Right lobe of liver (tissue), 6 donors: ENCODE measurements around the gene FER. TPM values are rescaled to one million over a fixed set of nuclear protein-coding genes. Genes with fewer than 3 reads are reported as not detected.

Experiments used
- ATAC-seq, 4 donors: fragments of 200-7000 bp; cut with Tn5 transposase; one replicate each; pipeline ENCODE4 v1.9.1; 2020; ENCODE audit warnings: mild to moderate bottlenecking in 4 of 4, moderate library complexity in 4 of 4
- DNase-seq, 3 donors: peaks; one replicate each; pipeline ENCODE4 v3.0.0-alpha.2; 2020
- H3K27ac ChIP-seq, 3 donors: fragments of 200-600 bp; one replicate each; pipeline ENCODE4 v1.8.0; 2022
- H3K27me3 ChIP-seq, 2 donors: fragments of 200-600 bp; one replicate each; pipeline ENCODE4 v1.8.0; 2022
- H3K36me3 ChIP-seq, 4 donors: fragments of 200-600 bp; sonication (generic) in 1 of 4; one replicate each; pipeline versions ENCODE4 v1.5.1 to v1.8.0; 2017 to 2022; ENCODE audit warnings: control low read depth in 1 of 4
- H3K4me1 ChIP-seq, 4 donors: fragments of 200-600 bp; sonication (generic) in 1 of 4; one replicate each; pipeline versions ENCODE4 v1.5.1 to v1.8.0; 2017 to 2022; ENCODE audit warnings: control low read depth in 1 of 4
- H3K4me3 ChIP-seq, 3 donors: fragments of 200-600 bp; one replicate each; pipeline ENCODE4 v1.8.0; 2022
- H3K9me3 ChIP-seq, 4 donors: fragments of 200-600 bp; sonication (generic) in 1 of 4; one replicate each; pipeline versions ENCODE4 v1.5.1 to v1.8.0; 2017 to 2022; ENCODE audit warnings: control low read depth in 1 of 4
- POLR2A ChIP-seq: fragments of 450-650 bp; IDR thresholded peaks from one replicate; pipeline ENCODE4 v1.6.1; 2017; ENCODE audit warnings: antibody characterized with exemption, mild to moderate bottlenecking
- WGBS: methylation state at CpG from one replicate; pipeline ENCODE4 v1.1.6; 2018; ENCODE audit warnings: low coverage, low lambda C conversion rate; ENCODE audit not compliant: insufficient coverage; ENCODE audit errors: missing lambda C conversion rate; 5-methylcytosine and 5-hydroxymethylcytosine counted together
- intact Hi-C, 2 donors: fragments of 100-400 bp; cut with DNase I; formaldehyde crosslinking; loops; one replicate each; pipeline versions ENCODE4 v1.11.2 to v1.14.1; 2022
- total RNA-seq, 6 experiments: library from RNA; depleted of rRNA in 2 of 6; stranded (reverse); fragments of >200 nt in 2 of 6; fragmentation: NEBNext Ultra II Directional in 3 of 6; extraction: Animal tissue kit (Norgen Biotek cat#: 25700) in 3 of 6; gene quantifications; one replicate each; pipeline versions ENCODE4 v1.1.0 to v1.2.4, GENCODE V29; 2016 to 2023
- TF ChIP-seq, protein P1 (sequence below), 4 donors: fragments of 200-600 bp in 3 of 4; fragments of 450-650 bp in 1 of 4; IDR thresholded peaks; one replicate each; pipeline versions ENCODE4 v1.5.1 to v1.8.0; 2016 to 2022; ENCODE audit warnings: antibody characterized with exemption in 4 of 4, mild to moderate bottlenecking in 2 of 4
- donor health status: DM: no; HTN: yes; CAD: no.
- donor health status: DM: no; HTN: no; CAD: no.
- donor health status: DM: no; HTN: no; CAD: no.
- donor health status: DM: no; HTN: yes; CAD: no.
- donor health status: DM: no; HTN: yes; CAD: no.

Gene FER
- total RNA-seq, 6 experiments from 2014 or later = 2.6 to 10.9 (median 5.0) TPM

DNA sequence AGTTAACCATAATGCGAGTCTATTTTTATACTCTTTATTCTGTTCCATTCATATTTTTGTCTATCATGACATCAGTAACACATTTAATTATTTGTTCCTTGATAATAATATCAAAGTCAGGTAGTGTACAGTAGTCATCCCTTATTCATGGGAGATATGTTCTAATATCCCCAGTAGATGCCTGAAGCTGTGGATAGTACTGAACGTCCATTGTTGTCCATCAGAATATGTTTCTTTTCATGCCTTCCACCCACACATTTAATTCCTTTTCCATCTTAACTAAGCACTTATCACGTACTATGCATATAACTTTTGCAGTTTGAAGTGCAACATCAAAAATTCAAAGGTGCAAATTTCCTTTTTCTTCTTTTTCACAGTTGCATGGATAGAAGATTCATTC is 53.6 kb downstream of the FER start:
- peaks cover 0 to 3% (median 0%) of the 10 kb centered on the region in 4 donors for H3K9me3 ChIP-seq
- H3K4me3 ChIP-seq = no peak overlapping the region
- H3K4me1 ChIP-seq = no peaks in the 10 kb centered on the region
- H3K36me3 ChIP-seq = no peaks in the 10 kb centered on the region
- 86% methylated on average over 3 of the region's 3 CpGs for WGBS
- TF ChIP-seq, protein P1, sequence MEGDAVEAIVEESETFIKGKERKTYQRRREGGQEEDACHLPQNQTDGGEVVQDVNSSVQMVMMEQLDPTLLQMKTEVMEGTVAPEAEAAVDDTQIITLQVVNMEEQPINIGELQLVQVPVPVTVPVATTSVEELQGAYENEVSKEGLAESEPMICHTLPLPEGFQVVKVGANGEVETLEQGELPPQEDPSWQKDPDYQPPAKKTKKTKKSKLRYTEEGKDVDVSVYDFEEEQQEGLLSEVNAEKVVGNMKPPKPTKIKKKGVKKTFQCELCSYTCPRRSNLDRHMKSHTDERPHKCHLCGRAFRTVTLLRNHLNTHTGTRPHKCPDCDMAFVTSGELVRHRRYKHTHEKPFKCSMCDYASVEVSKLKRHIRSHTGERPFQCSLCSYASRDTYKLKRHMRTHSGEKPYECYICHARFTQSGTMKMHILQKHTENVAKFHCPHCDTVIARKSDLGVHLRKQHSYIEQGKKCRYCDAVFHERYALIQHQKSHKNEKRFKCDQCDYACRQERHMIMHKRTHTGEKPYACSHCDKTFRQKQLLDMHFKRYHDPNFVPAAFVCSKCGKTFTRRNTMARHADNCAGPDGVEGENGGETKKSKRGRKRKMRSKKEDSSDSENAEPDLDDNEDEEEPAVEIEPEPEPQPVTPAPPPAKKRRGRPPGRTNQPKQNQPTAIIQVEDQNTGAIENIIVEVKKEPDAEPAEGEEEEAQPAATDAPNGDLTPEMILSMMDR (IDR thresholded peaks at IDR 0.05) = no peak
- no peak for TF ChIP-seq POLR2A
- no peak overlapping the region for H3K27ac ChIP-seq
- DNase-seq (no peak), ATAC-seq (no peak)
- intact Hi-C loops = no loop called here
- no peaks in the 10 kb centered on the region for H3K27me3 ChIP-seq

DNA sequence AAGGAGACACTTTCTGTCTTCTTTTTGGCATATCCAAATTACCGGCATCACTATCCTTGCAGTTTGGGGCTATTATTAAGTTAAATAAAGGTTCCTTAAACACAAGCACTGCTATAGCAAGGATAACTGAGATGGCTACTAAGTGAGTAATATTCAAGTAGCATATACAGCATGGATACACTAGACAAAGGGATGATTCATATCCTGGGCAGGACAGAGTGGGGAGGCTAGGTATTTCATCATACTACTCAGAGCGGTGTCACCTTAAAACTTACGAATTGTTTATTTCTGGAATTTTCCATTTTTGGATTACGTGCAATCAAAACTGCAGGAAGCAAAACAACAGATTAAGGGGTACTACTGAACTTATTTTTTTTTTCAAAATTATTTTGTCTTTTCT is 54.1 kb downstream of the FER start:
- H3K27ac ChIP-seq = no peak overlapping the region
- no peak for TF ChIP-seq POLR2A
- TF ChIP-seq, protein P1 (IDR thresholded peaks at IDR 0.05) = no peak
- no peaks in the 10 kb centered on the region for H3K4me1 ChIP-seq
- DNase-seq = no peak
- no peak overlapping the region for H3K4me3 ChIP-seq
- ATAC-seq = peak in 1 of 4 donors; percentile 56
- no peaks in the 10 kb centered on the region for H3K27me3 ChIP-seq
- intact Hi-C loops = no loop called here
- WGBS = 71% methylated on average over 4 of the region's 4 CpGs
- peaks cover 0 to 3% (median 0%) of the 10 kb centered on the region in 4 donors for H3K9me3 ChIP-seq
- no peaks in the 10 kb centered on the region for H3K36me3 ChIP-seq

DNA sequence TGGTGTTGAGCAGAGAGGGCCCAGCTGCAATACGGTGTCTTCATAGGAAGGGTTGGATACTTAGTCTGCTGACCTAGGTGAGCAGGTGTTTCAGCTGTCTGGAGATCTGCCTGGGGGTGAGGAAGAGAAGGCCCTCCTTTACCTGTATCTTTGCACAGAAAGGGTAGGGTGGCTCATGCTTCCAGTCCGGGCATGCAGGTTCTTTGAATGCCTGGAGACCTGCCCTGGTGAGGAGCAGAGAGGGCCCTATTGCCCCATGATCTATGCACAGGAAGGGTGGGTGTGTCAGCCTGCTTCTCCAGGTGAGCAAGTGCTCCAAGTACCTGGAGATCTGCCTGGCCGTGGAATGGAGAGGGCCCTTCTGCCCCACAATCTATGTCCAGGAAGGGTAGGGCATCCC is 63.0 kb downstream of the FER start:
- WGBS = 100% methylated on average over 1 of the region's 3 CpGs

DNA sequence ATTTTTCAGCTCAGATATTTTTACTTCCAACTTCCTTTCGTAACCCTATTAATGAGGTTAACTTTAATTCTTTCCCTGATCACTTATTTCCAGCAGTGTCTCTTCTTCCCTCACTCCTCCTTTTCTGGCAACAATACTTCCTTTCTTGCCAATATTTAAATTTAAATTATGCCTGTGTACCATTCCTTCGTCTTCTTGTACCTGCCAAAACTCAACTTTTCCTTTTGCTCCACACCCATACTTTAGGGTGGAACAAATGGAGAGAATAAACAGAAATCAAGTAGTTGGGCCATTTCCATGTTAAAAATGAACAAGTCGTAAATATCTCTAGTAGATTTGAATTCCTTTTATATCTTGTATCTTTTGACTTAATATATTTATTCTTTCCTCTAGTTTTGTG is 66.0 kb downstream of the FER start:
- Histone ChIP-seq H3K36me3 (no peaks in the 10 kb centered on the region), H3K4me3 (no peak overlapping the region), H3K27ac (no peak overlapping the region), H3K4me1 (no peaks in the 10 kb centered on the region), H3K27me3 (no peaks in the 10 kb centered on the region), H3K9me3 (no peaks in the 10 kb centered on the region)
- intact Hi-C loops = no loop called here
- DNase-seq (no peak), ATAC-seq (no peak)
- 90% methylated on average over 3 of the region's 3 CpGs for WGBS
- TF ChIP-seq, protein P1 (IDR thresholded peaks at IDR 0.05) = no peak
- TF ChIP-seq POLR2A = no peak

More for the DNA sequence above, 63.0 kb downstream of the FER start:
- H3K4me1 ChIP-seq = no peaks in the 10 kb centered on the region
- H3K27me3 ChIP-seq = no peaks in the 10 kb centered on the region
- ATAC-seq = no peak
- H3K27ac ChIP-seq = no peak overlapping the region
- DNase-seq = no peak
- no peak overlapping the region for H3K4me3 ChIP-seq
- H3K36me3 ChIP-seq = no peaks in the 10 kb centered on the region
- intact Hi-C loops = no loop called here
- TF ChIP-seq POLR2A = no peak
- TF ChIP-seq, protein P1 (IDR thresholded peaks at IDR 0.05) = no peak
- H3K9me3 ChIP-seq = no peaks in the 10 kb centered on the region

DNA sequence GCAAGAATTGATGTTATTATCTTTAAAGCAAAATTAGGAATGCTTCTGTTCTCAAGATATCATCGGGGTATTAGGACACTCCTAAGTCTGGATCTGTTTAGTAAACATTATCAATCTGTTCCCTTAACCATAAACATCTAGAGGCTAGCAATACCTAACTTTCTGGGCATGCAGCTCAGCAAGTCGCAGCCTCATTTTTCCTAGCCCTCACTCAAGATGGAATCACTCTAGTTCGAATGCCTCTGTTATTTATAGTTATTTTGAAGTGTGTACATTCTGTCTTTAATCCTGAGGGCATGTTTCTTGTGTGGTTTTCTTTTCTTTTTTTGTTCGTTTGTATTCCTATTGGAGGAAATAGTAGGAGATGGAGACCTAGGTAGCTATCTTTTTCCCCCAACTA is 66.9 kb downstream of the FER start:
- no peaks in the 10 kb centered on the region for H3K9me3 ChIP-seq
- no peaks in the 10 kb centered on the region for H3K27me3 ChIP-seq
- intact Hi-C loops = no loop called here
- WGBS = 79% methylated on average over 4 of the region's 4 CpGs
- H3K4me3 ChIP-seq = no peak overlapping the region
- DNase-seq (no peak), ATAC-seq (no peak)
- H3K27ac ChIP-seq = no peak overlapping the region
- H3K36me3 ChIP-seq = no peaks in the 10 kb centered on the region
- TF ChIP-seq, protein P1 (IDR thresholded peaks at IDR 0.05) = no peak
- no peak for TF ChIP-seq POLR2A
- H3K4me1 ChIP-seq = no peaks in the 10 kb centered on the region
